ENCODE results near the gene TMEM108. TPM values are rescaled to one million over a fixed set of nuclear protein-coding genes. Genes with fewer than 3 reads are reported as not detected.

TMEM108 gene
- total RNA-seq, 1 experiment from 2014 or later = not detected

- DNase-seq = no peak
- H3K4me3 ChIP-seq (ENCODE audit: low read depth, low read length) = no peak overlapping the region
- BruUV-seq (replicated peaks) = no TSS peak
- Mint-ChIP-seq H3K27me3 (ENCODE audit: insufficient read depth, unreplicated experiment) (peaks cover 4% of the 10 kb centered on the region), H3K36me3 (ENCODE audit: insufficient read depth, unreplicated experiment) (no peaks in the 10 kb centered on the region), H3K9me3 (ENCODE audit: unreplicated experiment) (no peaks in the 10 kb centered on the region), H3K4me1 (ENCODE audit: low read depth, unreplicated experiment) (no peaks in the 10 kb centered on the region), H3K4me3 (ENCODE audit: unreplicated experiment) (peak overlapping the region; percentile 15), H3K27ac (ENCODE audit: unreplicated experiment) (no peak overlapping the region)
- ChIA-PET CTCF (no interaction called here), POLR2A (no interaction called here)
- H3K9me3 ChIP-seq = no peaks in the 10 kb centered on the region
- H3K27me3 ChIP-seq (replicated peaks; ENCODE audit: control insufficient read depth, insufficient read depth, low read length) = no peaks in the 10 kb centered on the region
- intact Hi-C loops (cut with micrococcal nuclease; ENCODE audit: unreplicated experiment) = no loop called here
- no peaks in the 10 kb centered on the region for H3K36me3 ChIP-seq (ENCODE audit: control insufficient read depth, insufficient read depth, low read length)
- no peaks in the 10 kb centered on the region for H3K4me1 ChIP-seq
- TF ChIP-seq CTCF (IDR thresholded peaks at IDR 0.05; ENCODE audit: insufficient read depth in 1 of 2, low read depth in 1 of 2, low read length in 1 of 2, severe bottlenecking in 1 of 2, unreplicated experiment in 1 of 2) = no peak
These were observed 372.2 kb downstream of the TMEM108 start for GRCh38 chr3:133410191-133410892.

- intact Hi-C loops (cut with micrococcal nuclease; ENCODE audit: unreplicated experiment) = no loop called here
- Histone ChIP-seq H3K4me3 (ENCODE audit: low read depth, low read length) (no peak overlapping the region), H3K27me3 (replicated peaks; ENCODE audit: control insufficient read depth, insufficient read depth, low read length) (no peaks in the 10 kb centered on the region), H3K36me3 (ENCODE audit: control insufficient read depth, insufficient read depth, low read length) (no peaks in the 10 kb centered on the region), H3K4me1 (no peaks in the 10 kb centered on the region), H3K9me3 (no peaks in the 10 kb centered on the region)
- no peak for TF ChIP-seq CTCF (IDR thresholded peaks at IDR 0.05; ENCODE audit: insufficient read depth in 1 of 2, low read depth in 1 of 2, low read length in 1 of 2, severe bottlenecking in 1 of 2, unreplicated experiment in 1 of 2)
- H3K36me3 Mint-ChIP-seq (ENCODE audit: insufficient read depth, unreplicated experiment) = no peaks in the 10 kb centered on the region
- H3K4me1 Mint-ChIP-seq (ENCODE audit: low read depth, unreplicated experiment) = no peaks in the 10 kb centered on the region
- H3K9me3 Mint-ChIP-seq (ENCODE audit: unreplicated experiment) = no peaks in the 10 kb centered on the region
- BruUV-seq (replicated peaks) = no TSS peak
- ChIA-PET CTCF (no interaction called here), POLR2A (interaction anchor here (0.5 kb wide), 1 partner anchor 667 kb away, joined by 3 read pairs; no protein-coding TSS in a partner anchor)
- peaks cover 4% of the 10 kb centered on the region for H3K27me3 Mint-ChIP-seq (ENCODE audit: insufficient read depth, unreplicated experiment)
- H3K27ac Mint-ChIP-seq (ENCODE audit: unreplicated experiment) = no peak overlapping the region
- peak overlapping the region; percentile 31 for H3K4me3 Mint-ChIP-seq (ENCODE audit: unreplicated experiment)
- DNase-seq = no peak
These were observed 374.3 kb downstream of the TMEM108 start for GRCh38 chr3:133412183-133413132.

- Histone ChIP-seq H3K27me3 (replicated peaks; ENCODE audit: control insufficient read depth, insufficient read depth, low read length) (no peaks in the 10 kb centered on the region), H3K9me3 (no peaks in the 10 kb centered on the region), H3K4me3 (ENCODE audit: low read depth, low read length) (no peak overlapping the region), H3K36me3 (ENCODE audit: control insufficient read depth, insufficient read depth, low read length) (no peaks in the 10 kb centered on the region), H3K4me1 (no peaks in the 10 kb centered on the region)
- Mint-ChIP-seq H3K4me1 (ENCODE audit: low read depth, unreplicated experiment) (no peaks in the 10 kb centered on the region), H3K36me3 (ENCODE audit: insufficient read depth, unreplicated experiment) (no peaks in the 10 kb centered on the region), H3K27ac (ENCODE audit: unreplicated experiment) (no peak overlapping the region), H3K4me3 (ENCODE audit: unreplicated experiment) (peak overlapping the region; percentile 31), H3K9me3 (ENCODE audit: unreplicated experiment) (no peaks in the 10 kb centered on the region), H3K27me3 (ENCODE audit: insufficient read depth, unreplicated experiment) (peaks cover 4% of the 10 kb centered on the region)
- no peak for TF ChIP-seq CTCF (IDR thresholded peaks at IDR 0.05; ENCODE audit: insufficient read depth in 1 of 2, low read depth in 1 of 2, low read length in 1 of 2, severe bottlenecking in 1 of 2, unreplicated experiment in 1 of 2)
- no TSS peak for BruUV-seq (replicated peaks)
- intact Hi-C loops (cut with micrococcal nuclease; ENCODE audit: unreplicated experiment) = no loop called here
- ChIA-PET POLR2A (no interaction called here), CTCF (no interaction called here)
- DNase-seq = no peak
These were observed 375.2 kb downstream of the TMEM108 start for GRCh38 chr3:133413161-133414020.

Measured in Caco-2 (cell line).